Measurements from ENCODE around the gene DUSP7.

The DUSP7 gene

GRCh38 chr3:52056521-52056967 lies at the start of gene DUSP7:
TSS of gene DUSP7 (minus strand) at chr3:52056571. CDS start at chr3:52056366, 205 bp downstream.
- Histone ChIP-seq H3K27ac (ENCODE audit: low read depth, low read length) (peak within 1 kb of the TSS; percentile 89), H3K4me1 (ENCODE audit: insufficient read depth, low read length) (peaks cover 36% of the 10 kb centered on the region), H3K9ac (ENCODE audit: low read length) (peak within 1 kb of the TSS; percentile 72), H3K9me3 (ENCODE audit: low read length) (no peaks in the 10 kb centered on the region), H3K27me3 (ENCODE audit: control insufficient read depth in 1 of 2, insufficient read depth in 2 of 2, low read length in 2 of 2) (no peaks in the 10 kb centered on the region), H3K36me3 (ENCODE audit: insufficient read depth, low read length) (peaks cover 15% of the 10 kb centered on the region), H3K4me3 (ENCODE audit: low read depth in 1 of 2, low read length in 2 of 2) (peak within 1 kb of the TSS; percentile 91 to 96)

GRCh38 chr3:52104684-52105640 lies 48.6 kb upstream of the DUSP7 start:
- Histone ChIP-seq H3K4me1 (ENCODE audit: insufficient read depth, low read length) (peaks cover 8% of the 10 kb centered on the region), H3K27me3 (ENCODE audit: control insufficient read depth in 1 of 2, insufficient read depth in 2 of 2, low read length in 2 of 2) (no peaks in the 10 kb centered on the region), H3K9ac (ENCODE audit: low read length) (no peak overlapping the region), H3K9me3 (ENCODE audit: low read length) (no peaks in the 10 kb centered on the region), H3K27ac (ENCODE audit: low read depth, low read length) (no peak overlapping the region), H3K4me3 (ENCODE audit: low read depth in 1 of 2, low read length in 2 of 2) (no peak overlapping the region), H3K36me3 (ENCODE audit: insufficient read depth, low read length) (no peaks in the 10 kb centered on the region)

GRCh38 chr3:52102934-52103333 lies 46.6 kb upstream of the DUSP7 start:
- H3K9me3 ChIP-seq (ENCODE audit: low read length): no peaks in the 10 kb centered on the region
- H3K9ac ChIP-seq (ENCODE audit: low read length): no peak overlapping the region
- no peaks in the 10 kb centered on the region for H3K4me1 ChIP-seq (ENCODE audit: insufficient read depth, low read length)
- no peaks in the 10 kb centered on the region for H3K27me3 ChIP-seq (ENCODE audit: control insufficient read depth in 1 of 2, insufficient read depth in 2 of 2, low read length in 2 of 2)
- H3K36me3 ChIP-seq (ENCODE audit: insufficient read depth, low read length): no peaks in the 10 kb centered on the region
- H3K27ac ChIP-seq (ENCODE audit: low read depth, low read length): no peak overlapping the region
- H3K4me3 ChIP-seq (ENCODE audit: low read depth in 1 of 2, low read length in 2 of 2): no peak overlapping the region

- no peaks in the 10 kb centered on the region for H3K36me3 ChIP-seq (ENCODE audit: insufficient read depth, low read length)
- no peak overlapping the region for H3K4me3 ChIP-seq (ENCODE audit: low read depth in 1 of 2, low read length in 2 of 2)
- H3K27ac ChIP-seq (ENCODE audit: low read depth, low read length): no peak overlapping the region
- H3K27me3 ChIP-seq (ENCODE audit: control insufficient read depth in 1 of 2, insufficient read depth in 2 of 2, low read length in 2 of 2): no peaks in the 10 kb centered on the region
- H3K4me1 ChIP-seq (ENCODE audit: insufficient read depth, low read length): no peaks in the 10 kb centered on the region
- no peaks in the 10 kb centered on the region for H3K9me3 ChIP-seq (ENCODE audit: low read length)
- no peak overlapping the region for H3K9ac ChIP-seq (ENCODE audit: low read length)
Observed at GRCh38 chr3:52099001-52099401, 42.6 kb upstream of the DUSP7 start.

GRCh38 chr3:52097851-52098507 lies 41.6 kb upstream of the DUSP7 start:
- H3K4me3 ChIP-seq (ENCODE audit: low read depth in 1 of 2, low read length in 2 of 2): no peak overlapping the region
- H3K9me3 ChIP-seq (ENCODE audit: low read length): no peaks in the 10 kb centered on the region
- H3K27ac ChIP-seq (ENCODE audit: low read depth, low read length): no peak overlapping the region
- no peak overlapping the region for H3K9ac ChIP-seq (ENCODE audit: low read length)
- no peaks in the 10 kb centered on the region for H3K27me3 ChIP-seq (ENCODE audit: control insufficient read depth in 1 of 2, insufficient read depth in 2 of 2, low read length in 2 of 2)
- H3K36me3 ChIP-seq (ENCODE audit: insufficient read depth, low read length): no peaks in the 10 kb centered on the region
- no peaks in the 10 kb centered on the region for H3K4me1 ChIP-seq (ENCODE audit: insufficient read depth, low read length)

GRCh38 chr3:52095990-52096775 lies 39.8 kb upstream of the DUSP7 start:
- Histone ChIP-seq H3K9ac (ENCODE audit: low read length) (no peak overlapping the region), H3K4me3 (ENCODE audit: low read depth in 1 of 2, low read length in 2 of 2) (no peak overlapping the region), H3K36me3 (ENCODE audit: insufficient read depth, low read length) (no peaks in the 10 kb centered on the region), H3K9me3 (ENCODE audit: low read length) (no peaks in the 10 kb centered on the region), H3K27me3 (ENCODE audit: control insufficient read depth in 1 of 2, insufficient read depth in 2 of 2, low read length in 2 of 2) (no peaks in the 10 kb centered on the region), H3K4me1 (ENCODE audit: insufficient read depth, low read length) (no peaks in the 10 kb centered on the region), H3K27ac (ENCODE audit: low read depth, low read length) (no peak overlapping the region)

GRCh38 chr3:52094571-52095485 lies 38.5 kb upstream of the DUSP7 start:
- H3K27me3 ChIP-seq (ENCODE audit: control insufficient read depth in 1 of 2, insufficient read depth in 2 of 2, low read length in 2 of 2): no peaks in the 10 kb centered on the region
- no peak overlapping the region for H3K27ac ChIP-seq (ENCODE audit: low read depth, low read length)
- H3K36me3 ChIP-seq (ENCODE audit: insufficient read depth, low read length): no peaks in the 10 kb centered on the region
- no peaks in the 10 kb centered on the region for H3K9me3 ChIP-seq (ENCODE audit: low read length)
- no peaks in the 10 kb centered on the region for H3K4me1 ChIP-seq (ENCODE audit: insufficient read depth, low read length)
- H3K9ac ChIP-seq (ENCODE audit: low read length): no peak overlapping the region
- H3K4me3 ChIP-seq (ENCODE audit: low read depth in 1 of 2, low read length in 2 of 2): no peak overlapping the region

GRCh38 chr3:52093756-52094545 lies 37.6 kb upstream of the DUSP7 start:
- Histone ChIP-seq H3K36me3 (ENCODE audit: insufficient read depth, low read length) (no peaks in the 10 kb centered on the region), H3K9ac (ENCODE audit: low read length) (no peak overlapping the region), H3K27ac (ENCODE audit: low read depth, low read length) (no peak overlapping the region), H3K9me3 (ENCODE audit: low read length) (no peaks in the 10 kb centered on the region), H3K27me3 (ENCODE audit: control insufficient read depth in 1 of 2, insufficient read depth in 2 of 2, low read length in 2 of 2) (no peaks in the 10 kb centered on the region), H3K4me3 (ENCODE audit: low read depth in 1 of 2, low read length in 2 of 2) (no peak overlapping the region), H3K4me1 (ENCODE audit: insufficient read depth, low read length) (no peaks in the 10 kb centered on the region)

- Histone ChIP-seq H3K9me3 (ENCODE audit: low read length) (no peaks in the 10 kb centered on the region), H3K36me3 (ENCODE audit: insufficient read depth, low read length) (no peaks in the 10 kb centered on the region), H3K4me1 (ENCODE audit: insufficient read depth, low read length) (no peaks in the 10 kb centered on the region), H3K9ac (ENCODE audit: low read length) (no peak overlapping the region), H3K27ac (ENCODE audit: low read depth, low read length) (no peak overlapping the region), H3K4me3 (ENCODE audit: low read depth in 1 of 2, low read length in 2 of 2) (no peak overlapping the region), H3K27me3 (ENCODE audit: control insufficient read depth in 1 of 2, insufficient read depth in 2 of 2, low read length in 2 of 2) (no peaks in the 10 kb centered on the region)
Observed at GRCh38 chr3:52092891-52093290, 36.5 kb upstream of the DUSP7 start.

- no peak overlapping the region for H3K27ac ChIP-seq (ENCODE audit: low read depth, low read length)
- H3K27me3 ChIP-seq (ENCODE audit: control insufficient read depth in 1 of 2, insufficient read depth in 2 of 2, low read length in 2 of 2): no peaks in the 10 kb centered on the region
- H3K9ac ChIP-seq (ENCODE audit: low read length): no peak overlapping the region
- no peaks in the 10 kb centered on the region for H3K9me3 ChIP-seq (ENCODE audit: low read length)
- no peak overlapping the region for H3K4me3 ChIP-seq (ENCODE audit: low read depth in 1 of 2, low read length in 2 of 2)
- no peaks in the 10 kb centered on the region for H3K36me3 ChIP-seq (ENCODE audit: insufficient read depth, low read length)
- H3K4me1 ChIP-seq (ENCODE audit: insufficient read depth, low read length): no peaks in the 10 kb centered on the region
Observed at GRCh38 chr3:52092271-52092660, 35.9 kb upstream of the DUSP7 start.
